Stimulated activated CD4-positive, alpha-beta T cell treated with anti-CD3 and anti-CD28 coated beads, Interleukin-1b, Interleukin-23, amount 100 ng/mL, for 48 hours (primary cell): ENCODE measurements around the gene IFIH1.

Experiments
- DNase-seq: peaks from one replicate; pipeline ENCODE4 v3.0.0-alpha.2; 2020

IFIH1 gene

GRCh38 chr2:162256591-162256991, 61.9 kb downstream of the IFIH1 start:
- no peak for DNase-seq

GRCh38 chr2:162254236-162254871, 64.1 kb downstream of the IFIH1 start:
- no peak for DNase-seq

GRCh38 chr2:162253435-162253834, 65.0 kb downstream of the IFIH1 start:
- no peak for DNase-seq

- DNase-seq, result no peak
These were observed 66.3 kb downstream of the IFIH1 start for GRCh38 chr2:162252153-162252552.

GRCh38 chr2:162245781-162246180, 72.7 kb downstream of the IFIH1 start:
- DNase-seq, result no peak

GRCh38 chr2:162245061-162245460, 73.4 kb downstream of the IFIH1 start:
- no peak for DNase-seq

GRCh38 chr2:162244541-162245031, 73.9 kb downstream of the IFIH1 start:
- no peak for DNase-seq

GRCh38 chr2:162243715-162244114, 74.8 kb downstream of the IFIH1 start:
- DNase-seq, result no peak

- no peak for DNase-seq
These were observed 75.2 kb downstream of the IFIH1 start, which contains the start of gene FAP for GRCh38 chr2:162243294-162243693. Gene FAP (minus strand): TSS chr2:162243445. CDS start chr2:162243327, 118 bp downstream.

- no peak for DNase-seq
These were observed 75.8 kb downstream of the IFIH1 start for GRCh38 chr2:162242586-162243280.

- no peak for DNase-seq
These were observed 76.9 kb downstream of the IFIH1 start for GRCh38 chr2:162241571-162241970.

GRCh38 chr2:162234620-162235462, 83.6 kb downstream of the IFIH1 start:
- no peak for DNase-seq

- no peak for DNase-seq
These were observed 85.3 kb downstream of the IFIH1 start for GRCh38 chr2:162233197-162233596.

- no peak for DNase-seq
These were observed 85.8 kb downstream of the IFIH1 start for GRCh38 chr2:162232671-162233070.

GRCh38 chr2:162232027-162232426, 86.5 kb downstream of the IFIH1 start:
- no peak for DNase-seq

- no peak for DNase-seq
These were observed 87.7 kb downstream of the IFIH1 start for GRCh38 chr2:162230761-162231160.

- DNase-seq, result no peak
These were observed 91.6 kb downstream of the IFIH1 start for GRCh38 chr2:162226836-162227235.

GRCh38 chr2:162221064-162221463, 97.4 kb downstream of the IFIH1 start:
- DNase-seq, result peak; percentile 47

- no peak for DNase-seq
These were observed 98.1 kb downstream of the IFIH1 start for GRCh38 chr2:162220368-162220767.

- DNase-seq, result no peak
These were observed 99.1 kb downstream of the IFIH1 start for GRCh38 chr2:162219426-162219825.

GRCh38 chr2:162217598-162217997, 100.9 kb downstream of the IFIH1 start:
- no peak for DNase-seq
